ENCODE data around the gene TNNI3K. TPM values are rescaled to one million over a fixed set of nuclear protein-coding genes. Genes with fewer than 3 reads are reported as not detected.

Gene TNNI3K
- total RNA-seq, 6 donors from 2014 or later: 0.72 to 2.8 (median 2.1) TPM; not detected in 1

DNA sequence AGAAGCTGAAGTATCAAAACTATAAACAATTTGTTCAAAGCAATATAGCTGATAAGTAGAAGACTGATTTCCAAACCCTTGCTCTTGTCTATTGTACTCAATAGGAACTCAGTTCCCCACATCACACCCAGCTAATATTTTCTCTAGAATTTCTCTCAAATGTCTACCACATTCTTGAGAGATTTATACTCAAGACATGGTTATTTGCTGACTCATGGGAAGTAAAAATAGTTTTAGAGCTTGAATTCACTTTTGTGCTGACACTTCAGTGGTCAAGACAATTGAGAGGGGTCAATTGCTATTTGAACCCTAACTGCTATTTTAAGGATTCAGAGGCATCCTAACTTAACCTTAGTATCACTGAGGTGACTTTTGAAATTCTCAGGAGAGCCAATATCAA lies 99.0 kb downstream of the TNNI3K start:
- Histone ChIP-seq H3K4me3 (no peak overlapping the region), H3K4me1 (no peaks in the 10 kb centered on the region), H3K36me3 (no peaks in the 10 kb centered on the region), H3K27ac (no peak overlapping the region), H3K9me3 (no peaks in the 10 kb centered on the region), H3K27me3 (no peaks in the 10 kb centered on the region)
- DNase-seq (no peak), ATAC-seq (ENCODE audit: low FRiP score in 2 of 2) (no peak)
- TF ChIP-seq, protein P1, sequence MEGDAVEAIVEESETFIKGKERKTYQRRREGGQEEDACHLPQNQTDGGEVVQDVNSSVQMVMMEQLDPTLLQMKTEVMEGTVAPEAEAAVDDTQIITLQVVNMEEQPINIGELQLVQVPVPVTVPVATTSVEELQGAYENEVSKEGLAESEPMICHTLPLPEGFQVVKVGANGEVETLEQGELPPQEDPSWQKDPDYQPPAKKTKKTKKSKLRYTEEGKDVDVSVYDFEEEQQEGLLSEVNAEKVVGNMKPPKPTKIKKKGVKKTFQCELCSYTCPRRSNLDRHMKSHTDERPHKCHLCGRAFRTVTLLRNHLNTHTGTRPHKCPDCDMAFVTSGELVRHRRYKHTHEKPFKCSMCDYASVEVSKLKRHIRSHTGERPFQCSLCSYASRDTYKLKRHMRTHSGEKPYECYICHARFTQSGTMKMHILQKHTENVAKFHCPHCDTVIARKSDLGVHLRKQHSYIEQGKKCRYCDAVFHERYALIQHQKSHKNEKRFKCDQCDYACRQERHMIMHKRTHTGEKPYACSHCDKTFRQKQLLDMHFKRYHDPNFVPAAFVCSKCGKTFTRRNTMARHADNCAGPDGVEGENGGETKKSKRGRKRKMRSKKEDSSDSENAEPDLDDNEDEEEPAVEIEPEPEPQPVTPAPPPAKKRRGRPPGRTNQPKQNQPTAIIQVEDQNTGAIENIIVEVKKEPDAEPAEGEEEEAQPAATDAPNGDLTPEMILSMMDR (IDR thresholded peaks at IDR 0.05): no peak
- TF ChIP-seq EP300 (IDR thresholded peaks at IDR 0.05) (no peak), POLR2A (IDR thresholded peaks at IDR 0.05) (no peak), POLR2AphosphoS5 (IDR thresholded peaks at IDR 0.05) (no peak)

DNA sequence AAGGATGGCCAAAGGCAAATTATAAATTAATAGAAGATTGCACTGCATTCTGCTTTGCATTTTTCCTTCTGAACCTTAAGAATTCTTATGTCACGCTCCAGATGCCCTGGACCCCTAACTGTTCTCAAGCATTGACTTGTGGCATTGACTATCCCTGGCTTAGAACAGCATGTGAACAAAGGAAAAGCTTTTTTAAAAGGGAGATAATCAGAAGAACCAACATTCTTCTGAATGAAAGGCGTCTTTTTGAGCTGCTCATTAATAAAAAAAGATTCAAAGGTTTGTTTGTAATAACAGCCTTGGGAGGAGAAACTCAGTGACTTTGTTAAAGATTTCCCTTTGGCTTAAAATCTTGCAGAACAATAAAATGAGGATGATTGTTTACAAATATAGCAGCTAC lies 105.5 kb downstream of the TNNI3K start:
- no peak for ATAC-seq (ENCODE audit: low FRiP score in 2 of 2)
- Histone ChIP-seq H3K27me3 (no peaks in the 10 kb centered on the region), H3K4me3 (no peak overlapping the region), H3K4me1 (no peaks in the 10 kb centered on the region), H3K36me3 (no peaks in the 10 kb centered on the region), H3K27ac (no peak overlapping the region), H3K9me3 (no peaks in the 10 kb centered on the region)
- DNase-seq: no peak
- 76 to 91% methylated on average over 2 of the region's 2 CpGs for WGBS, 2 donors
- TF ChIP-seq, protein P1 (IDR thresholded peaks at IDR 0.05): no peak
- no peak for TF ChIP-seq POLR2AphosphoS5 (IDR thresholded peaks at IDR 0.05)

DNA sequence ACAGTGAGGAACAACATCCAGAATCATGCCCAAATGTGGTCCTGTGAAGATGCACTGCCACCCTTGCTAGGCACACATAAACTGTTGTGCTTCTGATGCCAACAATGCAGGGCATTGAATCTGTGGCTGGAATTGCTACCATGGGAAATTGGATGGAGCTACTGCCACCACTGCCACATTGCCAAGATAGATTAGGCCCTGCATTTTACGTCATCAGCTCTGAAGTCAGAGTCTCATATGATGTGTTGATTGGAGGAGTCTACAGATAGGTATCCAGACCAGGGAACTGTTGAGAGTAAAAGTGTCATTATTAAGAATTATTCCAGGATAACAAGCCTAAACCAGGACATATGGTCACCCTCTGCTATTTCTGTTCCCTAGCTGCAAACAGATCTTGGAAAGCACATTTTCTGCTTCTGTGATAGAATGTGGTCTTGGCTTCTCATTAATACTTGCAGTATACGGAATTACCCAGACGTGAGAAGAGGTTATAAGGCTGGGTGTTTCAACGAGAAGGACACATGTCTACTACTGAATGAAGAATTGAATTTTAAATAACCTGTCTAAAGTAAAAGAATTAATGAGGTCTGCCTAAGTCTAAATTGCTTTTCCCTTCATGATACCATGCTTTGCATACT lies 106.6 kb downstream of the TNNI3K start:
- Histone ChIP-seq H3K27me3 (no peaks in the 10 kb centered on the region), H3K36me3 (no peaks in the 10 kb centered on the region), H3K27ac (no peak overlapping the region), H3K9me3 (no peaks in the 10 kb centered on the region), H3K4me1 (no peaks in the 10 kb centered on the region), H3K4me3 (no peak overlapping the region)
- no peak for ATAC-seq (ENCODE audit: low FRiP score in 2 of 2)
- 87 to 89% methylated on average over 4 of the region's 4 CpGs for WGBS, 2 donors
- TF ChIP-seq, protein P1 (IDR thresholded peaks at IDR 0.05): no peak
- TF ChIP-seq POLR2AphosphoS5 (IDR thresholded peaks at IDR 0.05) (no peak), POLR2A (IDR thresholded peaks at IDR 0.05) (no peak), EP300 (IDR thresholded peaks at IDR 0.05) (no peak)
- no peak for DNase-seq

DNA sequence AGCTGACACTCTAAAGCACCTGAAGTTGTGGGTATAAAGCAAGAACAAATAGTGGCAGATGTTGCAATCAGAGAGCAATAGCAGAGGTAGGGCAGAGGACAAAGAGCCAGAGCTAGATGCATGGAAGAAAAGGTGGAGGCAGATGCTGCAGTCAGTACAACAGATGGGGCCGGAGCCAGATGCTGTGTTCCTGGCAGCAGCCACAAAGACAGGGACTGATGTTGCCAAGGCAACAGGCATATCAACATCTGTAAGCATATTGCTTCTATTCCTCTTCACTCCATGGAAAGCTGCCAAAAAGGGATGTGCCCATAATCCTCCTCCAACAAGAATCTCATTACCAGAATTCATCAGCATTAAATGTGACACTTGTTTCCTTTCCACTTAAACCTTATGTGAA lies 108.0 kb downstream of the TNNI3K start:
- no peaks in the 10 kb centered on the region for H3K4me1 ChIP-seq
- H3K36me3 ChIP-seq: no peaks in the 10 kb centered on the region
- ATAC-seq (ENCODE audit: low FRiP score in 2 of 2) (peak in 1 of 2 donors; percentile 36), DNase-seq (no peak)
- H3K27ac ChIP-seq: no peak overlapping the region
- H3K4me3 ChIP-seq: no peak overlapping the region
- H3K27me3 ChIP-seq: no peaks in the 10 kb centered on the region
- H3K9me3 ChIP-seq: no peaks in the 10 kb centered on the region
- TF ChIP-seq POLR2AphosphoS5 (IDR thresholded peaks at IDR 0.05) (no peak), POLR2A (IDR thresholded peaks at IDR 0.05) (no peak), EP300 (IDR thresholded peaks at IDR 0.05) (no peak)
- TF ChIP-seq, protein P1 (IDR thresholded peaks at IDR 0.05): no peak
- 57 to 78% methylated on average over 1 of the region's 1 CpG for WGBS, 2 donors

DNA sequence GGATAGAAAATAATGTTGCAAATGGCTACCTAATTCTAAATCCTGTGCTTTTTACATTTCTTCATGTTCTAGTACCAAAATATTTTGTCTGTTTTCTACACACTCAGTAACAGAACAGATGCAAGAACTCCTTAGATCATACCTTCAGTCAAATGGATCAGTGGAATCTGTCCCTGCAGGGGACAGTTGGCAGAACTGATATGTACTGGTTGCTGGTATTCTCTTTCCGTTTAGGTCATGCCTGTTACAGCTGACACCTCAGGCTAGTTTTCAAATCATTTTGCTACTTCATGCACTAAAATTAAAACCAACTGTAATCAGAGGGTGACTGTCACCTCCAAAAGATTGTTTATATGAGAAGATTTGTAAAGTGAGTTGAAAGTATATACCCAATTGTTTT lies 109.2 kb downstream of the TNNI3K start:
- Histone ChIP-seq H3K9me3 (no peaks in the 10 kb centered on the region), H3K27ac (no peak overlapping the region), H3K36me3 (no peaks in the 10 kb centered on the region), H3K27me3 (no peaks in the 10 kb centered on the region), H3K4me1 (no peaks in the 10 kb centered on the region), H3K4me3 (no peak overlapping the region)
- TF ChIP-seq POLR2AphosphoS5 (IDR thresholded peaks at IDR 0.05) (no peak), POLR2A (IDR thresholded peaks at IDR 0.05) (no peak), EP300 (IDR thresholded peaks at IDR 0.05) (no peak)
- TF ChIP-seq, protein P1 (IDR thresholded peaks at IDR 0.05): no peak
- 65 to 79% methylated on average over 1 of the region's 1 CpG for WGBS, 2 donors
- ATAC-seq (ENCODE audit: low FRiP score in 2 of 2) (no peak), DNase-seq (no peak)
